HEK293 (cell line): ENCODE measurements around the gene FOXF1.

Experiments used
- CTCF ChIA-PET: fragments of 350-600 bp; formaldehyde crosslinking; extraction: SDS; loops from one replicate; lab custom pipeline; 2021; ENCODE audit warnings: antibody characterized with exemption; lab: Yijun Ruan, JAX
- POLR2A ChIA-PET: fragments of 300-600 bp; formaldehyde crosslinking; extraction: SDS; loops from one replicate; lab custom pipeline; 2020; ENCODE audit warnings: antibody characterized with exemption, inconsistent platforms; lab: Yijun Ruan, JAX
- H3K27ac ChIP-seq: fragments of 200-500 bp; sonication (Bioruptor generic); 2 replicates; pipeline ENCODE4 v1.5.1; 2014; ENCODE audit warnings: low read depth, low read length, control low read depth, inconsistent platforms; ENCODE audit errors: extremely low read depth
- H3K36me3 ChIP-seq, 2 experiments: fragments of 200-500 bp in 1 of 2; sonication (Bioruptor generic) in 1 of 2; 1 replicate in 1 of 2; 2 replicates in 1 of 2; pipeline ENCODE4 v1.5.1; 2014 to 2017; ENCODE audit warnings: inconsistent platforms in 2 of 2, low read length in 2 of 2; ENCODE audit not compliant: control insufficient read depth in 2 of 2, insufficient read depth in 1 of 2
- H3K4me1 ChIP-seq: fragments of 200-500 bp; sonication (Bioruptor generic); 2 replicates; pipeline ENCODE4 v1.5.1; 2014; ENCODE audit warnings: mild to moderate bottlenecking, low read length, inconsistent platforms; ENCODE audit not compliant: control insufficient read depth, insufficient read depth
- H3K4me3 ChIP-seq: 2 replicates; pipeline ENCODE4 v1.5.1; 2011; ENCODE audit warnings: low read depth, mild to moderate bottlenecking, control low read depth, low read length, moderate library complexity
- H3K9me3 ChIP-seq: fragments of 200-500 bp; sonication (Bioruptor generic); 2 replicates; pipeline ENCODE4 v1.5.1; 2014; ENCODE audit warnings: low read depth, low read length, inconsistent platforms; ENCODE audit not compliant: control insufficient read depth, insufficient read depth
- GLIS2 ChIP-seq: fragments of 450-650 bp; formaldehyde crosslinking; IDR thresholded peaks from 2 replicates; pipeline ENCODE4 v1.5.1; 2016; ENCODE audit warnings: missing biosample characterization, missing genetic modification characterization
- IKZF3 ChIP-seq: fragments of 450-650 bp; IDR thresholded peaks from 2 replicates; pipeline ENCODE4 v1.5.0; 2018; ENCODE audit warnings: missing biosample characterization, mild to moderate bottlenecking, missing genetic modification characterization, moderate library complexity
- OSR2 ChIP-seq: fragments of 450-650 bp; formaldehyde crosslinking; IDR thresholded peaks from 2 replicates; pipeline ENCODE4 v1.5.1; 2016; ENCODE audit warnings: missing biosample characterization, missing genetic modification characterization
- SP2 ChIP-seq: fragments of 450-650 bp; formaldehyde crosslinking; IDR thresholded peaks from 2 replicates; pipeline ENCODE4 v1.5.1; 2016; ENCODE audit warnings: missing biosample characterization, missing genetic modification characterization
- ZFP69B ChIP-seq: fragments of 450-650 bp; formaldehyde crosslinking; IDR thresholded peaks from 2 replicates; pipeline ENCODE4 v1.5.1; 2016; ENCODE audit warnings: missing biosample characterization, missing genetic modification characterization
- ZNF169 ChIP-seq: fragments of 450-650 bp; formaldehyde crosslinking; IDR thresholded peaks from 2 replicates; pipeline ENCODE4 v1.5.1; 2016; ENCODE audit warnings: missing biosample characterization, missing genetic modification characterization
- ZNF184 ChIP-seq: fragments of 450-650 bp; IDR thresholded peaks from 2 replicates; pipeline ENCODE4 v1.5.1; 2018; ENCODE audit warnings: missing biosample characterization, mild to moderate bottlenecking, missing genetic modification characterization
- ZNF302 ChIP-seq: fragments of 450-650 bp; formaldehyde crosslinking; IDR thresholded peaks from 2 replicates; pipeline ENCODE4 v1.5.1; 2016; ENCODE audit warnings: missing biosample characterization, missing genetic modification characterization, low read depth
- ZNF426 ChIP-seq: fragments of 450-650 bp; formaldehyde crosslinking; IDR thresholded peaks from 2 replicates; pipeline ENCODE4 v1.5.1; 2017; ENCODE audit warnings: missing biosample characterization, missing genetic modification characterization, mild to moderate bottlenecking, inconsistent platforms, moderate library complexity
- ZNF707 ChIP-seq: fragments of 450-650 bp; formaldehyde crosslinking; IDR thresholded peaks from 2 replicates; pipeline ENCODE4 v1.5.1; 2016; ENCODE audit warnings: missing biosample characterization, missing genetic modification characterization
- ZSCAN23 ChIP-seq: fragments of 450-650 bp; formaldehyde crosslinking; IDR thresholded peaks from 2 replicates; pipeline ENCODE4 v1.5.1; 2016; ENCODE audit warnings: missing biosample characterization, missing genetic modification characterization
- TF ChIP-seq, protein P1 (sequence below): fragments of 450-650 bp; formaldehyde crosslinking; IDR thresholded peaks from 2 replicates; pipeline ENCODE4 v1.5.1; 2017; ENCODE audit warnings: missing biosample characterization, missing genetic modification characterization
- TF ChIP-seq, protein P2 (sequence below): fragments of 450-650 bp; formaldehyde crosslinking; IDR thresholded peaks from 2 replicates; pipeline ENCODE4 v1.5.1; 2017; ENCODE audit warnings: missing biosample characterization, missing genetic modification characterization
- TF ChIP-seq, protein P3 (sequence below): fragments of 450-650 bp; formaldehyde crosslinking; IDR thresholded peaks from 2 replicates; pipeline ENCODE4 v1.5.1; 2016; ENCODE audit warnings: missing biosample characterization, missing genetic modification characterization, borderline replicate concordance
- TF ChIP-seq, protein P4 (sequence below): fragments of 450-650 bp; formaldehyde crosslinking; IDR thresholded peaks from 2 replicates; pipeline ENCODE4 v1.5.1; 2016; ENCODE audit warnings: missing biosample characterization, missing genetic modification characterization

Gene FOXF1

DNA sequence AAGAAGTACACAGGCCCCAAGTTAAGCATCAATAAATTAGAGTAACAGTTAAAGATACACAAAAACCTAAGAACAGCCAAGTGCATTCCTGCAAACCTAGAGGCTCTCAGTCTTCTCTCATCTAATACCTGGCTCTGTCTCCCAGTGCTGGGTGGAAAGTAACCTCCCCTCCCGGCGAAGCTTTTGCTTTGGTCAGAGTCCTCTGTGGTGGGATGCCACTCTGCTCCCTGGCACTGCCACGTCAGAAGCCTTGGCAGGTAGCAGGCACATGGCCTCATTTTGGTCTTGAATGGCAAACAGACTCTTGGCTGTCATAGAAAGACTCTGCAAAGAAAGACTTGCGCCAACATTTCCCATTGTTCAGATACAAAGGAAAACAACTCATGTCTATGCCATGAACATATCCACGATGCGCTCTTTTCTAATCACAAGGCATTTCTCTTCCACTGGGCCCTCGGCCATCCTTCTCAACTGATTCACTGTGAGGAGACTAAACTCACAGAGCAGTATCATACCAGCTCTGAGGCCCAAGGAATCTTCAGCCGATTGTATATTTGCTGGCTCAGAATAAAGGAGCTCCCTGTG, 23.5 kb downstream of the FOXF1 start:
- Histone ChIP-seq H3K4me1 (no peaks in the 10 kb centered on the region), H3K27ac (no peak overlapping the region), H3K9me3 (no peaks in the 10 kb centered on the region), H3K4me3 (no peak overlapping the region), H3K36me3 (peaks cover 5 to 42% of the 10 kb centered on the region in 2 experiments)
- ChIA-PET CTCF (interaction anchor here (0.6 to 0.7 kb wide), 2 partner anchors 39 to 121 kb away, joined by 3 read pairs; no protein-coding TSS in a partner anchor), POLR2A (no interaction called here)
- TF ChIP-seq, protein P1, sequence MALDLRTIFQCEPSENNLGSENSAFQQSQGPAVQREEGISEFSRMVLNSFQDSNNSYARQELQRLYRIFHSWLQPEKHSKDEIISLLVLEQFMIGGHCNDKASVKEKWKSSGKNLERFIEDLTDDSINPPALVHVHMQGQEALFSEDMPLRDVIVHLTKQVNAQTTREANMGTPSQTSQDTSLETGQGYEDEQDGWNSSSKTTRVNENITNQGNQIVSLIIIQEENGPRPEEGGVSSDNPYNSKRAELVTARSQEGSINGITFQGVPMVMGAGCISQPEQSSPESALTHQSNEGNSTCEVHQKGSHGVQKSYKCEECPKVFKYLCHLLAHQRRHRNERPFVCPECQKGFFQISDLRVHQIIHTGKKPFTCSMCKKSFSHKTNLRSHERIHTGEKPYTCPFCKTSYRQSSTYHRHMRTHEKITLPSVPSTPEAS (tag by site-specific recombination) = no peak

DNA sequence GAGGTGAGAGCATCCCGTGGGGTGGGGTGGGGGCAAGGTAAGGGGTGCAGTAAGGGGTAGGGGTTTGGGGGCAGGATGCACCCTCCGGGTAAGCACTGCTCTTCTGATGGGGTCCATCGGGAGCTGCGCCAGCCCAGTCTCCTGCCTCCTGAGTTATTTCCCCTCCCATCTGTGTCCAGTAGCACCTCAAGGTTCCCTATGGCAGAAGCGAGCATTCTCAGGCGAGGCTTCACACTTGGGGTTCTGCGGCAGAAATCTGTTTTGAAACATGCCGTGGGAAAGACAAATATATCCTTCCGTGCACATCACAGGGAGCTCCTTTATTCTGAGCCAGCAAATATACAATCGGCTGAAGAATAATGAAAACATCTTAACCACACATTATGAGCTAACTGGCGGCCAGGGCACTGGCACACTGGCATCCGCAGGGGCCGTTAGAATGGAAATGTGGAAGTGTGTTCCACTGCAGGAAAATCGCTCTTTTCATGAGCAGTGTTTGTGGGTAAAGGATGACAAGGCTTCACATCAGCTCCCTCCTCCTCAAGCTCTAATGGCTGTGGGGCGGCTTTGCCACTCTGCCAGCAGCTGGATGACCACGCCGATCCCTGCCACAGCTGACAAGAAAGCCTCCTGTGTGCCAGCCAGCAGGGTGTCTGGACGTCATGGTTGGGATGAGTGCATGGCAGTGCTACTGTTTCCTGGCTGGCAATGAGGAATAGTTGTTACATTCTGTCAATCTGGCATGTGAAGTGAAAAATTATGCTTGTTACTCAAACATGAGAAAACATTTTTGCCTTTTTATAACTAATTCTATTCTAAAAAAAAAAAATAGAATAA, 24.7 kb downstream of the FOXF1 start:
- ChIA-PET POLR2A (no interaction called here), CTCF (interaction anchor here (0.6 to 0.7 kb wide), 4 partner anchors 127 to 544 kb away, joined by 3 read pairs; no protein-coding TSS in a partner anchor)
- H3K36me3 ChIP-seq = peaks cover 5 to 53% of the 10 kb centered on the region in 2 experiments
- H3K4me3 ChIP-seq = no peak overlapping the region
- no peak overlapping the region for H3K27ac ChIP-seq
- H3K4me1 ChIP-seq = no peaks in the 10 kb centered on the region
- no peak for TF ChIP-seq GLIS2 (tag by site-specific recombination)
- TF ChIP-seq SP2 = no peak
- TF ChIP-seq ZNF184 (tag by site-specific recombination) = no peak
- TF ChIP-seq, protein P2, sequence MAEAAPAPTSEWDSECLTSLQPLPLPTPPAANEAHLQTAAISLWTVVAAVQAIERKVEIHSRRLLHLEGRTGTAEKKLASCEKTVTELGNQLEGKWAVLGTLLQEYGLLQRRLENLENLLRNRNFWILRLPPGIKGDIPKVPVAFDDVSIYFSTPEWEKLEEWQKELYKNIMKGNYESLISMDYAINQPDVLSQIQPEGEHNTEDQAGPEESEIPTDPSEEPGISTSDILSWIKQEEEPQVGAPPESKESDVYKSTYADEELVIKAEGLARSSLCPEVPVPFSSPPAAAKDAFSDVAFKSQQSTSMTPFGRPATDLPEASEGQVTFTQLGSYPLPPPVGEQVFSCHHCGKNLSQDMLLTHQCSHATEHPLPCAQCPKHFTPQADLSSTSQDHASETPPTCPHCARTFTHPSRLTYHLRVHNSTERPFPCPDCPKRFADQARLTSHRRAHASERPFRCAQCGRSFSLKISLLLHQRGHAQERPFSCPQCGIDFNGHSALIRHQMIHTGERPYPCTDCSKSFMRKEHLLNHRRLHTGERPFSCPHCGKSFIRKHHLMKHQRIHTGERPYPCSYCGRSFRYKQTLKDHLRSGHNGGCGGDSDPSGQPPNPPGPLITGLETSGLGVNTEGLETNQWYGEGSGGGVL (tag by site-specific recombination) = no peak
- no peak for TF ChIP-seq ZNF169
- no peak for TF ChIP-seq ZNF302 (tag by site-specific recombination)
- no peak for TF ChIP-seq ZNF707 (tag by site-specific recombination)
- TF ChIP-seq, protein P3, sequence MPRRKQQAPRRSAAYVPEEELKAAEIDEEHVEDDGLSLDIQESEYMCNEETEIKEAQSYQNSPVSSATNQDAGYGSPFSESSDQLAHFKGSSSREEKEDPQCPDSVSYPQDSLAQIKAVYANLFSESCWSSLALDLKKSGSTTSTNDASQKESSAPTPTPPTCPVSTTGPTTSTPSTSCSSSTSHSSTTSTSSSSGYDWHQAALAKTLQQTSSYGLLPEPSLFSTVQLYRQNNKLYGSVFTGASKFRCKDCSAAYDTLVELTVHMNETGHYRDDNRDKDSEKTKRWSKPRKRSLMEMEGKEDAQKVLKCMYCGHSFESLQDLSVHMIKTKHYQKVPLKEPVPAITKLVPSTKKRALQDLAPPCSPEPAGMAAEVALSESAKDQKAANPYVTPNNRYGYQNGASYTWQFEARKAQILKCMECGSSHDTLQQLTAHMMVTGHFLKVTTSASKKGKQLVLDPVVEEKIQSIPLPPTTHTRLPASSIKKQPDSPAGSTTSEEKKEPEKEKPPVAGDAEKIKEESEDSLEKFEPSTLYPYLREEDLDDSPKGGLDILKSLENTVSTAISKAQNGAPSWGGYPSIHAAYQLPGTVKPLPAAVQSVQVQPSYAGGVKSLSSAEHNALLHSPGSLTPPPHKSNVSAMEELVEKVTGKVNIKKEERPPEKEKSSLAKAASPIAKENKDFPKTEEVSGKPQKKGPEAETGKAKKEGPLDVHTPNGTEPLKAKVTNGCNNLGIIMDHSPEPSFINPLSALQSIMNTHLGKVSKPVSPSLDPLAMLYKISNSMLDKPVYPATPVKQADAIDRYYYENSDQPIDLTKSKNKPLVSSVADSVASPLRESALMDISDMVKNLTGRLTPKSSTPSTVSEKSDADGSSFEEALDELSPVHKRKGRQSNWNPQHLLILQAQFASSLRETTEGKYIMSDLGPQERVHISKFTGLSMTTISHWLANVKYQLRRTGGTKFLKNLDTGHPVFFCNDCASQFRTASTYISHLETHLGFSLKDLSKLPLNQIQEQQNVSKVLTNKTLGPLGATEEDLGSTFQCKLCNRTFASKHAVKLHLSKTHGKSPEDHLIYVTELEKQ (tag by site-specific recombination) = no peak
- no peak for TF ChIP-seq OSR2 (tag by site-specific recombination)
- no peak for TF ChIP-seq IKZF3
- TF ChIP-seq ZFP69B (tag by site-specific recombination) = no peak
- no peak for TF ChIP-seq ZNF426 (tag by site-specific recombination)
- TF ChIP-seq, protein P4, sequence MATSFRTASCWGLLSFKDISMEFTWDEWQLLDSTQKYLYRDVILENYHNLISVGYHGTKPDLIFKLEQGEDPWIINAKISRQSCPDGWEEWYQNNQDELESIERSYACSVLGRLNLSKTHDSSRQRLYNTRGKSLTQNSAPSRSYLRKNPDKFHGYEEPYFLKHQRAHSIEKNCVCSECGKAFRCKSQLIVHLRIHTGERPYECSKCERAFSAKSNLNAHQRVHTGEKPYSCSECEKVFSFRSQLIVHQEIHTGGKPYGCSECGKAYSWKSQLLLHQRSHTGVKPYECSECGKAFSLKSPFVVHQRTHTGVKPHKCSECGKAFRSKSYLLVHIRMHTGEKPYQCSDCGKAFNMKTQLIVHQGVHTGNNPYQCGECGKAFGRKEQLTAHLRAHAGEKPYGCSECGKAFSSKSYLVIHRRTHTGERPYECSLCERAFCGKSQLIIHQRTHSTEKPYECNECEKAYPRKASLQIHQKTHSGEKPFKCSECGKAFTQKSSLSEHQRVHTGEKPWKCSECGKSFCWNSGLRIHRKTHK (tag by site-specific recombination) = no peak
- no peak for TF ChIP-seq ZSCAN23 (tag by site-specific recombination)
- no peaks in the 10 kb centered on the region for H3K9me3 ChIP-seq
